Measurements from ENCODE around the gene GATM. TPM values are rescaled to one million over a fixed set of nuclear protein-coding genes. Genes with fewer than 3 reads are reported as not detected.

The GATM gene
- total and polyA plus RNA-seq, 10 of the 15 experiments (the other 5 are each of a cell fraction or from before 2014, with no cell fraction given): 11.7 to 83.1 (median 38.2) TPM

DNA sequence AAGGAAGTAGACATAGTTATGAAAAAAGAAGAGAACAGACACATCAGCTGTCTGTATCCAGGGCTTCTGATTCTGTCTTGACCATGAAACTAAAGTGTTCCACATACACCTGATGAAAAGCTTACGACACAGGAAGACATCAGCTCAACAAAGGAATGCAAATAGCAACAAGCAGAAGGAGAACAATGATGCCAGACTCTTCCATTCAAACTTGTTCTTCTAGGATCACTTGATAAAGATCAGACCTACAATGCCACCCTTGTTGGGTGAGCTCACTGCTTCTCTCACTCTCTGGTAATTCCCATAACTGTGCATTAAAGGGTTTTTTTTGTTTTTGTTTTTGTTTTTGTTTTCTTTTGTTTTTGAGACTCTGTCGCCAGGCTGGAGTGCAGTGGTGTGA lies 49.7 kb downstream of the GATM start:
- BruUV-seq (replicated peaks): no TSS peak
- TF ChIP-seq SUZ12 (IDR thresholded peaks at IDR 0.05; ENCODE audit: unreplicated experiment): no peak
- TF ChIP-seq RUNX3 (IDR thresholded peaks at IDR 0.05; ENCODE audit: low read length): no peak
- no peak for TF ChIP-seq YBX1 (IDR thresholded peaks at IDR 0.05)
- TF ChIP-seq ZZZ3 (IDR thresholded peaks at IDR 0.05; ENCODE audit: control insufficient read depth, insufficient read length, low read depth): no peak
- TF ChIP-seq POLR2AphosphoS2 (IDR thresholded peaks at IDR 0.05; ENCODE audit: low read depth, low read length): no peak
- TF ChIP-seq ASH2L (IDR thresholded peaks at IDR 0.05; ENCODE audit: borderline replicate concordance, low read depth): no peak
- no peak for TF ChIP-seq BRCA1 (IDR thresholded peaks at IDR 0.05; ENCODE audit: low read depth, low read length)
- TF ChIP-seq KLF5 (IDR thresholded peaks at IDR 0.05; ENCODE audit: partially characterized antibody): no peak
- no peak for TF ChIP-seq SIN3A (IDR thresholded peaks at IDR 0.05; ENCODE audit: low read depth, low read length)
- no peak for TF ChIP-seq CREB1 (IDR thresholded peaks at IDR 0.05; ENCODE audit: low read depth)
- TF ChIP-seq, protein P1, sequence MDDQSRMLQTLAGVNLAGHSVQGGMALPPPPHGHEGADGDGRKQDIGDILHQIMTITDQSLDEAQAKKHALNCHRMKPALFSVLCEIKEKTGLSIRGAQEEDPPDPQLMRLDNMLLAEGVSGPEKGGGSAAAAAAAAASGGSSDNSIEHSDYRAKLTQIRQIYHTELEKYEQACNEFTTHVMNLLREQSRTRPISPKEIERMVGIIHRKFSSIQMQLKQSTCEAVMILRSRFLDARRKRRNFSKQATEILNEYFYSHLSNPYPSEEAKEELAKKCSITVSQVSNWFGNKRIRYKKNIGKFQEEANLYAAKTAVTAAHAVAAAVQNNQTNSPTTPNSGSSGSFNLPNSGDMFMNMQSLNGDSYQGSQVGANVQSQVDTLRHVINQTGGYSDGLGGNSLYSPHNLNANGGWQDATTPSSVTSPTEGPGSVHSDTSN (IDR thresholded peaks at IDR 0.05; ENCODE audit: insufficient replicate concordance, low read depth, low read length): no peak
- no peak for TF ChIP-seq EP300 (IDR thresholded peaks at IDR 0.05; ENCODE audit: borderline replicate concordance in 1 of 2, control insufficient read depth in 1 of 2, low read depth in 2 of 2, low read length in 2 of 2)
- no peak for TF ChIP-seq CEBPB (IDR thresholded peaks at IDR 0.05; ENCODE audit: borderline replicate concordance in 1 of 2, low read depth in 2 of 2, low read length in 2 of 2)
- no peak for TF ChIP-seq RCOR1 (conservative IDR thresholded peaks at IDR 0.05; ENCODE audit: low read depth, low read length)
- TF ChIP-seq GATAD2B (conservative IDR thresholded peaks at IDR 0.05; ENCODE audit: low read depth): no peak
- Histone ChIP-seq H2AFZ (ENCODE audit: control insufficient read depth, low read depth, low read length) (no peak overlapping the region), H4K20me1 (ENCODE audit: control insufficient read depth, insufficient read depth) (no peaks in the 10 kb centered on the region), H3K9ac (ENCODE audit: control insufficient read depth, insufficient read depth, low read length) (no peak overlapping the region), H3K27ac (ENCODE audit: control insufficient read depth, insufficient read depth) (no peak overlapping the region), H3K9me3 (replicated peaks; ENCODE audit: control insufficient read depth, insufficient read depth, low read length) (no peaks in the 10 kb centered on the region), H3K4me3 (no peak overlapping the region), H3K27me3 (replicated peaks in 1 of 2; ENCODE audit: control insufficient read depth in 2 of 2, insufficient read depth in 2 of 2, low read length in 1 of 2) (no peaks in the 10 kb centered on the region), H3K4me1 (ENCODE audit: control insufficient read depth, insufficient read depth, low read length) (peaks cover 4% of the 10 kb centered on the region; the same call in 1 of the 2 replicates), H3K36me3 (ENCODE audit: control insufficient read depth in 2 of 2, insufficient read depth in 2 of 2, low read length in 1 of 2) (no peaks in the 10 kb centered on the region), H3K79me2 (ENCODE audit: control insufficient read depth, insufficient read depth, low read length) (no peaks in the 10 kb centered on the region), H3K4me2 (ENCODE audit: control insufficient read depth, insufficient read depth) (no peak overlapping the region)
- 43% methylated on average over 2 of the region's 2 CpGs for WGBS (ENCODE audit: insufficient coverage, insufficient replicate concordance, low lambda C conversion rate, missing lambda C conversion rate)
- ChIA-PET POLR2A (interaction anchor here (0.5 kb wide), 1 partner anchor 1942 kb away, joined by 3 read pairs; no protein-coding TSS in a partner anchor), RAD21 (ENCODE audit: unreplicated experiment) (interaction anchor here (0.8 kb wide), 1 partner anchor 65 kb away, joined by 3 read pairs; no protein-coding TSS in a partner anchor), SMC1A (ENCODE audit: uncharacterized antibody, unreplicated experiment) (interaction anchor here (0.7 to 1.1 kb wide), 3 partner anchors 11 to 13 kb away, joined by 3 to 4 read pairs (median 3); no protein-coding TSS in a partner anchor), CTCF (interaction anchor here (0.7 to 1.3 kb wide), 3 partner anchors 11 to 71 kb away, joined by 3 to 4 read pairs (median 4); no protein-coding TSS in a partner anchor)
- in situ Hi-C loops (cut with MboI) (no loop called here), intact Hi-C loops (cut with micrococcal nuclease; ENCODE audit: unreplicated experiment) (no loop called here)
- ATAC-seq: no peak
- no peak for DNase-seq (ENCODE audit: low read depth, low spot score)
- FAIRE-seq: peak; percentile 84

Measured in GM12878 (cell line).